ENCODE data around the gene RNASE7.

Gene RNASE7

DNA sequence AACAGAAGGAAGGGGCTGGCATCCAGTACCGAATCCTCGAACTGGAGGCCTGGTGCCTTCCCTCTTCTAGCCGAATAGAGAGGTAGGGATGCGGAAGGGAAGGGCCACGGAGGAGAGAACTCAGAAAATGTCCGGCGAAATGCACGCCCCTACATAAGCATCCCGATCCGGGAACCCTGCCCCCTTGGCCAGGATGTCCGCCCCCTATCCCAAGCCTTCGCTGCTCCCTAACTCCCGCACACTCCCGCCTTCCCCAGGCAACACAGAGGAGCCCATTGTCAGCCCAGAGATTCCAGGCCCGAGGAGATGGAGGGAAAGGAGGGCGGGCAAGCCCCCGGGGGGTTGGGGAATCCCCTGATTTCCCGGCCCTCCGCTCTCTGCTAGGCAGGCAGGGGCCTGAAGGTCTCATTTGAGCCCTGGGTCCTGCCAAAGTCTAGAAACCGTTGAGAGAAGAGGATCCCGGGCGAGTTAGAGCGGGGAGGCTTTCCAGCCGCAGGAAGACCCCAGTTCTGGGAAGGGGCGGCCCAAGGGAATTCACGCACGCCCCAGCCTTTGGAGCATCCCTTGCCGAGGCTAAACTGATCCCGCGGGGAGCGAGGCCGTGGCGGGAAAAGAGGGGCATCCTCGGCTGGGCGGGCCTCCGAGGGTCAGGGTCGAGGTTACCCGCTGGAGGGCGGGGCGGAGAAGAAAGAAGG lies 27.4 kb downstream of the RNASE7 start:
- peak; percentile 87 for DNase-seq

DNA sequence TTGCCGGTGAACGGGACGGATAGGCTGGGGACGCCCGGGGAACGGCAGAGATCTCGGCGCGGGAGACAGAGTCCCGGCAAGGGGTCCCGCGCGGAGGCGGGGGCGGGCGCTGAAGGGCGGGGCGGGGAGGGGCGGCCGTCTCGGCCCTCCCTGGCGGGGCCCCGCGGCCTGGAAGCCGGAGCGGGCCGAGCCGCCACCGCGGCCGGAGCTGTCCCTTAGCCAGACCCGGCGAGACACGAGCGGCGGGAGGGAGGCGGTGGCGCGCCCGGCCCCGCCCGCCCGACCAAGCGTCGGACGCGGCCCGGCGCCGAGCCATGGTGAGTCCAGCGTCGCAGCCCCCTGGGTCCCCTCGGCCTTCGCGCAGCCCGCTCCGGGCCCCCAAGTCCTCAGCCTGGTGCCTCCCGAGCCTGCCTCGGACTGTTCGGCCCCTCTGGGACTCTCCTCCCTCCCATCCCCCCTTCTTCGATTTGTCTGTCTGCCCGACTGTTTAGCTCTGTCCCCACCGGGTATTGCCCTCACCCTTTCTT lies 28.0 kb downstream of the RNASE7 start, which contains the start of gene ARHGEF40:
TSS of gene ARHGEF40 (plus strand) at position 222 of the 527 bp plus-strand sequence. CDS start at position 315, 93 bp downstream.
- DNase-seq: peak; percentile 86

DNA sequence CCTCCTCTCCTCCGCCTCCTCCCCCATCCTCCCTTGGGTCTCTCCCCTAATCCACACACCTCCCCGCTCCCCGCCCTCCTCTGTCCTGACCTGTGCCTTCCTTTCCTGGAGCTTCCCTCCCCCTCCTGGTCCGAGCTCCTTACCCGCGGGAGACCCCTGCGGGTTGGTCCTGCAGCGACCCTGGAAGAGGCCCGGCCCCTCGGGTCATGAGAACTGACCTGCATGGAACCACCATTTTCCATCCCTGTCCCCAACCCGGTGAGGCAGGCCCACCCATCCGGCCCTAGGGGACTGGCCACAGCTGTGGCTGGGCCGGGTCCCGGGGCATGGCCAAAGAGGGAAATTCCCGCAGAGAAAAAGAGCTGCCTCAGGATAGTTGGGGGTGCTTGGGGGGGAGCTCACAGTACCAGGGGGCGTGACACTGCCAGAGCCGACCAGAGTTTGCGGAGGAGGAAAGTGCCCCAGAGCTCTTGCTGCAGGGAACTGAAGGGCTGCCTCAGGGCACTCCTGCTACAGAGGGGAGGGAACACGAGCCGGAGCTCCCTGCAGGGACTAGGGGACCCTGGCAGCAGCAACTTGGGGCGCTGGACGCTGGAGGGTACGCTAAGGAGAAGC lies 28.6 kb downstream of the RNASE7 start:
- DNase-seq: no peak

DNA sequence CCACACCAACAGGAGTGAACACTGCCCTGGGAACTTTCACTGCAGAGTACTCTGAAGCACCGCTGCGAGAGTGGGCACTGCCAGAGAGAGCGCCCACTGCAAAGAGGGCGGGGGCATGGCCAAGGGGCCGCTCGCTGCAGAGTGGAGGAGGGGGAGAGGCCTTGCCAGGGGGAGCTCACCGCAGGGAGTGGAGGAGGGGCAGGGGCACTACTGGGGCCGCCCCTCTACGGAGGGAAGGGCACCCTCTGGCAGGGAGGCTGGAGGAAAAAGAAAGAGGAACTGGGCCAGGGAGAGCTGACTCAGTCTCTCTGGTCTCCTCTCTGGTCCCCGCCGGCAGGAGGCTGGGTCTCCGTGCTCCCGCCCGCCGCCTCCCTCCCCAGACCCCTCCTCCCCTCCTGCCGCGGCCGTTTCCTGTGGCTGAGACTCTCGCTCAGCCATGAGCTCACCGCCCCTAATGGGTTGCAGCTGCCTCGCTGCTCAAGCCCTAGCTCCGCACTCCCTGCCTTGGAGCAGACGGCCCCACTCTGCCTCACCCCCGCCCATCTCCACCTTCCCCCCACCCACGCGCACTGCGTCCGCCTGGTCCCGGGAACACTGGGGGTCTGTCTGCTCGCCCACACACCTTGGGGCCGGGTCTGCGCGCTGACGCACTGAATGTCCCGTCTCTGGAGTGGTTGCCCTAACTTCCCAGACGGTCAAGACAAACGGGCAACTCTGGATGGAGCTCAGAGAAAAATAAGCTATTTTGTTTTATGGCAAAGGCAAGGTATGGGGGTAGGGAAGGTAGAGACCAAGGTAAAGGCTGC lies 29.3 kb downstream of the RNASE7 start:
- DNase-seq: peak; percentile 97

DNA sequence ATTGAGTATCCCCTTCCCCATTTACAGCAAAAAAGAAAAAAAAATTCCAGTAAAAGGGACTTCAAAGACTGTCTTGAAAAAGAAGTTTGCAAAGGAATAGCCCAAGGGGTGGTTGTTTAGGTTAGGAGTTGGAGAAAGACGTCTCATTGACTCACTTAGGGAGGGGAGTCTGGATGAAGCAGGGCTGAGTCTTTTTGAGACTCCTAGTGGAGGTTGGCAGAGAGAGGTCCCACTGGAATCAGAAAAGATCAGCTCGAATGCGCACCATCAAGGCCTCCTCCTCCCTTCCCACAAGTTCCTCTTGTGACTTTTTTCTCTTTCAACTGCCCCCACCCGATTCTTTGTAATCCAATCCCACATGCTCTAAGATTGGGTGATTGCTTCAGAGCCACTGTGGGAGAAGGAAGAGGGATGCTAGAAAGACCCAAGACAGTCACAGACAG lies 29.9 kb downstream of the RNASE7 start:
- DNase-seq: no peak

DNA sequence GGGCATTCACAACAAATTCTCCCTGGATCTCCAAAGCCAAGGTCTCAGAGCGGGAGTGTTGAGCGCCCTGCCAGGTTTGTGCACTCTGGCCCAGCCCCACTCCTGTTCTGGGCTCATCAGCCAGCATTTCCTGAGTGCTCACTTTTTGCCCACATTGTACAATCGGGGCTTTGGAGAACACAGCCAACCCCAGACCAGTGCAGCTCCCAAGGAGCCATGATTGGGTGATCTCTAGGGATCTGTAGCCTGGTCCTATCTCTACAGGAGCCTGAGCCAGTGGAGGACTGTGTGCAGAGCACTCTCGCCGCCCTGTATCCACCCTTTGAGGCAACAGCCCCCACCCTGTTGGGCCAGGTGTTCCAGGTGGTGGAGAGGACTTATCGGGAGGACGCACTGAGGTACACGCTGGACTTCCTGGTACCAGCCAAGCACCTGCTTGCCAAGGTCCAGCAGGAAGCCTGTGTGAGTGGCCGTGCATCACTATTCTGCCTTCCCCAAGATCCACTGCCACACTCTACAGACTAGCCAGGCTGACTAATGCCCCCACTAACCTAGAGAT lies 30.7 kb downstream of the RNASE7 start:
- DNase-seq: no peak

DNA sequence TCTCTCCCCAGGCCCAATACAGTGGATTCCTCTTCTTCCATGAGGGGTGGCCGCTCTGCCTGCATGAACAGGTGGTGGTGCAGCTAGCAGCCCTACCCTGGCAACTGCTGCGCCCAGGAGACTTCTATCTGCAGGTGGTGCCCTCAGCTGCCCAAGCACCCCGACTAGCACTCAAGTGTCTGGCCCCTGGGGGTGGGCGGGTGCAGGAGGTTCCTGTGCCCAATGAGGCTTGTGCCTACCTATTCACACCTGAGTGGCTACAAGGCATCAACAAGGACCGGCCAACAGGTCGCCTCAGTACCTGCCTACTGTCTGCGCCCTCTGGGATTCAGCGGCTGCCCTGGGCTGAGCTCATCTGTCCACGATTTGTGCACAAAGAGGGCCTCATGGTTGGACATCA lies 31.8 kb downstream of the RNASE7 start:
- no peak for DNase-seq

DNA sequence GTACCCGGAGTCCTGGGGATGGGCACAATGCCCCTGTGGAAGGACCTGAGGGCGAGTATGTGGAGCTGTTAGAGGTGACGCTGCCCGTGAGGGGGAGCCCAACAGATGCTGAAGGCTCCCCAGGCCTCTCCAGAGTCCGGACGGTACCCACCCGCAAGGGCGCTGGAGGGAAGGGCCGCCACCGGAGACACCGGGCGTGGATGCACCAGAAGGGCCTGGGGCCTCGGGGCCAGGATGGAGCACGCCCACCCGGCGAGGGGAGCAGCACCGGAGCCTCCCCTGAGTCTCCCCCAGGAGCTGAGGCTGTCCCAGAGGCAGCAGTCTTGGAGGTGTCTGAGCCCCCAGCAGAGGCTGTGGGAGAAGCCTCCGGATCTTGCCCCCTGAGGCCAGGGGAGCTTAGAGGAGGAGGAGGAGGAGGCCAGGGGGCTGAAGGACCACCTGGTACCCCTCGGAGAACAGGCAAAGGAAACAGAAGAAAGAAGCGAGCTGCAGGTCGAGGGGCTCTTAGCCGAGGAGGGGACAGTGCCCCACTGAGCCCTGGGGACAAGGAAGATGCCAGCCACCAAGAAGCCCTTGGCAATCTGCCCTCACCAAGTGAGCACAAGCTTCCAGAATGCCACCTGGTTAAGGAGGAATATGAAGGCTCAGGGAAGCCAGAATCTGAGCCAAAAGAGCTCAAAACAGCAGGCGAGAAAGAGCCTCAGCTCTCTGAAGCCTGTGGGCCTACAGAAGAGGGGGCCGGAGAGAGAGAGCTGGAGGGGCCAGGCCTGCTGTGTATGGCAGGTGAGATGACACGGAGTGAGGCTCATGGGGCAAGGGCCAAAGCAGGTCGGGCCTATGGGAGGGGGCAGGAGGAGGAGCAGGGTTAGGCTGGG lies 32.5 kb downstream of the RNASE7 start:
- DNase-seq: no peak

DNA sequence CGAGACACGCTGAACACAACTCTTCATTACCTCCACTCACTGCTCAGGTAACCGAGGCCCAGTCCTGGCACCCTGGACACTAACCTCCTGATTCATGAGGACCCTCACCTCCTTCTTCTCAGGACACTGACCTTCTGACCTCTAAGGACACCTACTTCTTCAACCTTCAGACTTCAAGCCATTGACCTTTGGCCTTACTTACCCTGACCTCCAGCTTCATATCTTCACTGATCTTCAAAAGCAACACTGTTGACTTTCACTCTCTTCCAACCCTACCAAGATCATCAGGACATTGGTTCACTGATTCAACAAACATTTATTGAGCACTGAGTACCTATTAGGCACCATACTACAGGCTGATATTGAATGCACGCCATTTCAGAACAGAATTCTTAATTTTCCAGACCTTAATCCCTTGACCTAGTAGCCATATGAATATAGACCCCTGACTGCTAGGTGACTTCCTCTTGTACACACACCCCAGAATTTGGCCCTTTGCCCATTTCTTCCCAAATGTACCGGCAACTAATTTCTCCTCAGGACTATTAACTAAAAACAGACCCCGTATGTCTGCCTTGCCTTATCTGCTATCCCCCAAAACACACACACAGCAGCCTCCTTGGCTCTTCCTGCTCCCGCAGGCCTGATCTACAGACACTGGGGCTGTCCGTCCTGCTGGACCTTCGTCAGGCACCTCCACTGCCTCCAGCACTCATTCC lies 33.7 kb downstream of the RNASE7 start:
- DNase-seq: no peak

DNA sequence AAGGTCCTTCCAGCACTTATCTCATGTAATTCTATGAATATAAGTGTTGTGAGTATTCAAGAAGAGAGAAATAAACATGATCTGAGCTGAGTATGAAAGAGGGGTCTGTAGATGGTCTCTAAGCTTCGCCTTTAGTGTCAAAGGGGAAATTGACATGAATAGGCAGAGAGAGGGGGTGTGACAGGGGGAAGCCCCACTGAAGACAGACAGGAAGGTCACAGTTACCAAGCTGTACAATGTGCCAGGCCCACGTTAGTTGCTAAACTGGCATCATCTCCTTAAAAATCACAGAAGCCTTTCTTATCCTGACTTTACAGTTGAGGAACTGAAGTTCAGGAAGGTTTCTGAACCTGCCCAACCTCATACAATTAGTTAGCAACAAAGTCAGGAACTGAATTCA lies 35.5 kb downstream of the RNASE7 start:
- DNase-seq: peak; percentile 12

DNA sequence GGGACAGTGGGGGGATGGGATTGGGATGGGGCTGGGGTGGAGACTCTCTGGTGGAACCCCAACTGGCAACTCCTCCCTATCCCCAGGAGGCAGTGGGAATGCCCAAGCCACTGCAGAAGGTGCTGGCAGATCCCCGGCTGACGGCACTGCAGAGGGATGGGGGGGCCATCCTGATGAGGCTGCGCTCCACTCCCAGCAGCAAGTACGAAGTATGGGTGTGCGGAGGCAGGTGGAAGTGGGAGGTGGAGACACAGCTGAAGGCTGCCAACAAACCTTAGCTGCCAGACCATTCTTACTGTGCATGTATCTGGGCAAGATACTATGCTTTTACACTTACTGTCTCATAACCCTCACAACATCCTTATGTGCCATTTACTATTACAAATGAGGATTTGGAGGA lies 36.1 kb downstream of the RNASE7 start:
- DNase-seq: peak; percentile 12

DNA sequence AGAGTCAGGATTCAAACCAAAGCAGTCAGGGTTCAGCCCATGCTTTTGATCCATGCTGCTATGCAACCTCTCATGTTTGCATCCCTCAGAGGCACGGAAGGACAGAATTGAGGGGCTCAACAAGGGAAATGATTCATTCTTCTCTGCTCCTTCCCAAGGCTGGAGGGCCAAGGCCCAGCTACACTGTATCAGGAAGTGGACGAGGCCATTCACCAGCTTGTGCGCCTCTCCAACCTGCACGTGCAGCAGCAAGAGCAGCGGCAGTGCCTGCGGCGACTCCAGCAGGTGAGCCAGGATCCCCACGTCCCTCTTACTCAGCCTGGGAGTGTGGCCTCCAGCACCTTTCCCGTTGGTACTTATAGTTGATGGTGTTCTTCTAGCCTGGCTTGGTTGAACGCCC lies 36.6 kb downstream of the RNASE7 start:
- DNase-seq: peak; percentile 19

DNA sequence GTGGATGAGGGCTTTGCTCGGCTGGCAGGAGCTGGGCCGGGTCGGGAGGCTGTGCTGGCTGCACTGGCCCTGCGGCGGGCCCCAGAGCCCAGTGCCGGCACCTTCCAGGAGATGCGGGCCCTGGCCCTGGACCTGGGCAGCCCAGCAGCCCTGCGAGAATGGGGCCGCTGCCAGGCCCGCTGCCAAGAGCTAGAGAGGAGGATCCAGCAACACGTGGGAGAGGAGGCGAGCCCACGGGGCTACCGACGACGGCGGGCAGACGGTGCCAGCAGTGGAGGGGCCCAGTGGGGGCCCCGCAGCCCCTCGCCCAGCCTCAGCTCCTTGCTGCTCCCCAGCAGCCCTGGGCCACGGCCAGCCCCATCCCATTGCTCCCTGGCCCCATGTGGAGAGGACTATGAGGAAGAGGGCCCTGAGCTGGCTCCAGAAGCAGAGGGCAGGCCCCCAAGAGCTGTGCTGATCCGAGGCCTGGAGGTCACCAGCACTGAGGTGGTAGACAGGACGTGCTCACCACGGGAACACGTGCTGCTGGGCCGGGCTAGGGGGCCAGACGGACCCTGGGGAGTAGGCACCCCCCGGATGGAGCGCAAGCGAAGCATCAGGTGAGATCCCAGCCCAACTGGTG lies 39.5 kb downstream of the RNASE7 start:
- DNase-seq: peak; percentile 29

DNA sequence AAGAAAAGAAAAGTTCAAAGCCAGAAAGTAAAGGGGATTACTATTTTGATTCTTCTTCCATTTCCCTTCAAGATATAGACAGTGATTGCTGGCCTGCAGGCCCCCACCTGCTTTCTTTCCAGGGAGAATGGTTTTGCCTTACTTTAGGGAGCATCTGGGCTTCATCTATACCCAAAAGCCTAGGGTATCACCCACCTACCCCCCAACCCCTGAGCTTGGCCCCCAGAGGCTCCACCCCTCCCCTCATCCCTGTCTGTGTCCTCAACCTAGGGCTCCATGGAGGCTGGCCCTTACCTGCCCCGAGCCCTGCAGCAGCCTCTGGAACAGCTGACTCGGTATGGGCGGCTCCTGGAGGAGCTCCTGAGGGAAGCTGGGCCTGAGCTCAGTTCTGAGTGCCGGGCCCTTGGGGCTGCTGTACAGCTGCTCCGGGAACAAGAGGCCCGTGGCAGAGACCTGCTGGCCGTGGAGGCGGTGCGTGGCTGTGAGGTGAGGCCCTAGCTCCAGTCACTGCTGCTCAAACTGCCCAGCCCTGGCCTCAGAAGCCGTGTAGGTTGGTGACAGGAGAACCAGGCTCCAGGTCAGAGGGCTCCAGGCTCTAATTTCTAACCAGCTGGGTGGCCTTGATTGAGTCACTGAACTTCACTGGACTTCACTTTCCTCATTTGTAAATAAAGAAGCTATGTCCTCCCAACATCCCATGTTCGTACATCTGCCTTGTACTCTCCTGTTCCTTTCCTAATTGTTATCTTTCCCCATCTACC lies 41.6 kb downstream of the RNASE7 start:
- peak; percentile 24 for DNase-seq

DNA sequence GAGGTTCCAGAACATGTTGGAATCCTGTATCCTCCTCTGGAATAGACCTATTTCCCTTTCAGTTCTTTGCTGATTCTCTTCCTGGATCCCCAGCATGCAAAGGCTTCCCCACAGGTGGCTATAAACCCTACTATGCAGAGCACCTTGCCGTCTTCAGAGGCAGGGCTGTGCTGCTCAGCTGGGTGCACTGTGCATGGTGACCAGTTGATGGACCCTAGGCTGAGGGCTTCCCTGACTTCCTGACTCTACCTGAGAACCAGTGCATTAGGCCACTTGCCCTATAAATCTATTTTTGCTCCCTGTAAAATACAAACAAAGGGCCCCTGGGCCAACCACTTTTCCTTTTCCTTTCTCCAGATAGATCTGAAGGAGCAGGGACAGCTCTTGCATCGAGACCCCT lies 42.2 kb downstream of the RNASE7 start:
- peak; percentile 1 for DNase-seq

DNA sequence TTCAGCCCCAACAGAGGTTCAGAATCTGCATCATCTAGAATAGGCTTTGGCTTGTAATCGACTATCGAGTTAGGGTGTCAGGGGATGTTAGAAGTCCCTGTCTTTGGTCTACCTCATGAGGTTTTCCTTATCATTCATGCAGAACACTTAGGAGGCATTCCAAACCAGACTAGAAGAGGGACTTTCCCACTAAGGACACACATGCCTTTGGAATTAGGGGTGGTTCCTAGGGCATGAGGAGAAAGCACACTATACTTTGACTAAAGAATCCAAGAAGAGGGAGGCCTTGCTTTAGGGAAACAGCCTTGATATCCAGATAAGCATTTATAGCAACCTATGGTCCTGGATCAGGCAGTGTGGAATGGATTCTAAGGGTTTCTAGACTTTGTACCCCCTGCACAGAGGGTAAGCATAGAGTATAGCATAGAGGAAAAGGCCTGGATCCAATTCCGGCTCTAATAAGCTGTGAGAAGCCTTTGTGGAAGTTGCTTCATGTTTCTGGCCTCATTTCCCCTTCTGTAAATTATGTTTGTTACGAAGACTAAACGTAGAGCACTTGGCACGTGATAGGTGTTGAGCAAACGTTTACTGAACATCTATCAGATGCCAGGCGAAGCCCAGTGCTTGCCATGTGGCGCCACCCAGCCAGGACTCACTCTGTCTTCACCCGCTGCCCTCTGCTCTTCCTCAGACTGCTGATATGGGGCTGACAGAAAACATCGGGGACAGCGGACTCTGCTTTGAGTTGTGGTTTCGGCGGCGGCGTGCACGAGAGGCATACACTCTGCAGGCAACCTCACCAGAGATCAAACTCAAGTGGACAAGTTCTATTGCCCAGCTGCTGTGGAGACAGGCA lies 43.1 kb downstream of the RNASE7 start:
- peak; percentile 23 for DNase-seq

DNA sequence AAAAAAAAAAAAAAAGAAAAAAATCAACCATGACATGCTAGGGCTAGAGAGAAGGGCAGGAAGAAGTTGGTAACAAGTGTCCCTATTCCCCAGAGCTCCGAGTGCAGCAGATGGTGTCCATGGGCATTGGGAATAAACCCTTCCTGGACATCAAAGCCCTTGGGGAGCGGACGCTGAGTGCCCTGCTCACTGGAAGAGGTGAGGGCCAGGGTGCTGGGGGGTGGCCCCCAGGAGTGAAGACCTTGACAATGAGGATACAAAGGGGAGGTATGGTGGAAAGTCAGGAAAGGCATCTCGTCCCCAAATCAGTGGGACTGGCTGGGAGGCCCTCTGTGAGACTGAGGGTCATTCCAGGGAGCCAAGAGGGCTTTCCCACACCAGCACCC lies 44.7 kb downstream of the RNASE7 start:
- DNase-seq: peak; percentile 33

DNA sequence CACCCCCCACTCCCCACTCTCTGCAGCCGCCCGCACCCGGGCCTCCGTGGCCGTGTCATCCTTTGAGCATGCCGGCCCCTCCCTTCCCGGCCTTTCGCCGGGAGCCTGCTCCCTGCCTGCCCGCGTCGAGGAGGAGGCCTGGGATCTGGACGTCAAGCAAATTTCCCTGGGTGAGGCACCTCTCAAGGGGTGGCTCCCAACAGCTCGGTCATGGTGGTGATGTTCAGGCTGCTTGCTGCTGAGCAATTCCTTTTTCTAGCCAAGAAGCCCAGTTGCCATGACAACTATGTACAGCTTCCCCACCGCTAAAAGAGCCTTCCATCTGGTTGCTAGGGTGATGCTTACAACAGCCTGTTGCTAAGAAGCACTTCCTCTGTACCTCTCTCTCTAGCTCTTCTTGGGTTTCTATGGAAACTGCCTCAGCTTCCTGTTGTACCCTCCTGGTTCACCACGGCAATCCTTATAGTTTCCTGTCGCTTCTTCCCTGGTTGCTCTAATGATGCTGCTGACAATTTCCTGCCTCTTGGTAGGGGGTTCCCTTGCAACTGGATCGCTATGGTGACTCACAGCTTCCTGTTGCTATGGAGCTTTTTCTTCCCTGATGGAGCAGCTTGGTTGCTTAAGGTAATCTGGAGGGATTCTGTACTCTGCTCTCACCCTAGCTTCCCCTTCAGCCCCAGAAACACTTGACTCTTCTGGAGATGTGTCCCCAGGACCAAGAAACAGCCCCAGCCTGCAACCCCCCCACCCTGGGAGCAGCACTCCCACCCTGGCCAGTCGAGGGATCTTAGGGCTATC lies 45.3 kb downstream of the RNASE7 start:
- DNase-seq: peak; percentile 42

Measured in left hindlimb (tissue), 1 donor.